SK-N-MC (cell line): ENCODE measurements around the gene NFIB.

ENCODE experiments used
- EZH2 ChIP-seq: fragments of 200-600 bp; sonication (generic); IDR thresholded peaks from one replicate; pipeline ENCODE4 v1.6.1; 2017; ENCODE audit warnings: antibody characterized with exemption
- FOXP2 ChIP-seq: optimal IDR thresholded peaks from 2 replicates; pipeline ENCODE3; 2011; ENCODE audit warnings: mild to moderate bottlenecking, moderate library complexity; ENCODE audit not compliant: insufficient read depth; ENCODE audit errors: extremely low read length, control extremely low read depth
- POLR2AphosphoS5 ChIP-seq: IDR thresholded peaks from 2 replicates; pipeline ENCODE4 v1.6.1; 2012; ENCODE audit warnings: mild to moderate bottlenecking, low read depth, low read length, borderline replicate concordance

DNA sequence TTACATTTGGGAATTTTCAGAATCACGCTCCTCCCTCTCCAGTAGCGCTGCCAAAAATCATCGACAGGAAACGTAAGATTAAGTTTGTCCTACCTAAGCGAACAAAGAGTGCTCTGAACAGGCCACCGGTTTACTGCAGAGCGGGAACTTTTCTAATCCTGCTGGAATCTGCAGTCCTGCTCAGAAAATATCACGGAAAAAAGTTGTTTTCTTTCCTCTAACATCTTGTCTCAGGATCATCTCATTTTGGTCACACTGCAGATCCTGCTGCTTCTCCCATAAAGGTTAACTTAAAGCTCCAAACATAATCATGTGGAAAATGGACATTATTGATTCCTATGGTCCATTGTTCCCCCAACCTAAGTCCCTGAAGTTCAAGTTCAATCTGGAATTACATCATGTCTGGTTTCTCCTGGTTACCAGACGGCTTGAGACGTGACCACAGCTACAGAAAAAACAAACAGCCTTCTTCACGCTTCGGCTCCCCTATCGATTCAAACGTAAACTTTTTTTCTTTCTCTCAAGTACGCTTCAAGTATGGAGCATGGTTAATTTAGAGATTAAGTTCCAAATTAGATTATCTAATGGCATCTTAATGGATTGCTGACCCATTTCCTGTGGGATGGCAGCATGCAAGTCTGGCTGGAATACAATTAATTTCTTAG, 217.6 kb downstream of the NFIB start:
- TF ChIP-seq EZH2 = no peak
- peak; percentile 72; the same call in 1 of the 2 replicates for TF ChIP-seq POLR2AphosphoS5
- no peak for TF ChIP-seq FOXP2
